B cell (primary cell): ENCODE results near the gene ERCC1. TPM values are rescaled to one million over a fixed set of nuclear protein-coding genes. Genes with fewer than 3 reads are reported as not detected.

Source experiments
- ATAC-seq: fragments of 200-7000 bp; cut with Tn5 transposase; one replicate; pipeline ENCODE4 v1.10.0; 2021; ENCODE audit warnings: low read depth, mild to moderate bottlenecking, moderate number of reproducible peaks, moderate library complexity
- CTCF ChIA-PET: fragments of 350-600 bp; sonication (Branson Sonifier 250); formaldehyde crosslinking; loops from one replicate; lab custom pipeline; 2021; ENCODE audit warnings: antibody characterized with exemption, inconsistent platforms; lab: Charles Lee
- POLR2A ChIA-PET: fragments of 350-600 bp; sonication (Branson Sonifier 250); formaldehyde crosslinking; loops from one replicate; lab custom pipeline; 2021; ENCODE audit warnings: antibody characterized with exemption; lab: Charles Lee
- DNase-seq: peaks from one replicate; pipeline ENCODE4 v3.0.0; 2013
- H2AFZ ChIP-seq: 2 replicates; pipeline ENCODE4 v1.6.1; 2012; ENCODE audit warnings: mild to moderate bottlenecking, low read depth, low read length; ENCODE audit not compliant: insufficient read depth, poor library complexity, severe bottlenecking
- H3K27ac ChIP-seq, 2 donors: 1 replicate in 1 of 2; 2 replicates in 1 of 2; pipeline ENCODE4 v1.5.1; 2012 to 2013; ENCODE audit warnings: low read length in 2 of 2, mild to moderate bottlenecking in 2 of 2, moderate library complexity in 1 of 2
- H3K27me3 ChIP-seq, 4 experiments: fragments of 200-600 bp in 1 of 4; sonication (generic) in 1 of 4; replicated peaks in 1 of 4; 1 replicate in 2 of 4; 2 replicates in 2 of 4; pipeline versions ENCODE4 v1.6.1 to v1.7.0; 2013 to 2016; ENCODE audit warnings: low read length in 3 of 4, mild to moderate bottlenecking in 2 of 4, mixed read lengths in 1 of 4, moderate library complexity in 1 of 4; ENCODE audit not compliant: insufficient read depth in 4 of 4, control insufficient read depth in 3 of 4; ENCODE audit errors: control extremely low read depth in 1 of 4
- H3K36me3 ChIP-seq, 2 experiments: replicated peaks in 1 of 2; 1 replicate in 1 of 2; 2 replicates in 1 of 2; pipeline versions ENCODE4 v1.6.1 to v1.7.1; 2013; ENCODE audit warnings: low read length in 1 of 2; ENCODE audit not compliant: insufficient read depth in 2 of 2, control insufficient read depth in 1 of 2; ENCODE audit errors: control extremely low read depth in 1 of 2, extremely low read depth in 1 of 2
- H3K4me1 ChIP-seq, 2 donors: fragments of 200-600 bp in 1 of 2; sonication (generic) in 1 of 2; 1 replicate in 1 of 2; 2 replicates in 1 of 2; pipeline versions ENCODE4 v1.5.1 to v1.6.1; 2013 to 2017; ENCODE audit warnings: low read length in 2 of 2; ENCODE audit not compliant: control insufficient read depth in 2 of 2, insufficient read depth in 2 of 2
- H3K4me2 ChIP-seq: replicated peaks from 2 replicates; pipeline ENCODE3; 2012; ENCODE audit warnings: mild to moderate bottlenecking, low read depth, low read length; ENCODE audit not compliant: poor library complexity, severe bottlenecking
- H3K4me3 ChIP-seq, 5 experiments: fragments of 200-600 bp in 1 of 5; sonication (generic) in 1 of 5; 1 replicate in 3 of 5; 2 replicates in 2 of 5; pipeline versions ENCODE4 v1.5.1 to v1.7.0; 2011 to 2016; ENCODE audit warnings: low read length in 4 of 5, mild to moderate bottlenecking in 4 of 5, low read depth in 2 of 5, control low read depth in 1 of 5, moderate library complexity in 1 of 5; ENCODE audit not compliant: insufficient read depth in 1 of 5; ENCODE audit errors: control extremely low read depth in 1 of 5, extremely low read depth in 1 of 5
- H3K79me2 ChIP-seq: fragments of 200-600 bp; sonication (generic); one replicate; pipeline ENCODE4 v1.6.0; 2016; ENCODE audit warnings: low read length; ENCODE audit not compliant: control insufficient read depth, insufficient read depth
- H3K9ac ChIP-seq: fragments of 200-600 bp; sonication (generic); 2 replicates; pipeline ENCODE4 v1.6.1; 2017; ENCODE audit warnings: mild to moderate bottlenecking, low read length, moderate library complexity
- H3K9me3 ChIP-seq, 3 donors: one replicate each; pipeline versions ENCODE4 v1.6.1 to v1.7.1; 2013; ENCODE audit warnings: low read length in 2 of 3; ENCODE audit not compliant: control insufficient read depth in 2 of 3, insufficient read depth in 1 of 3; ENCODE audit errors: control extremely low read depth in 1 of 3
- H4K20me1 ChIP-seq: 2 replicates; pipeline ENCODE4 v1.6.0; 2012; ENCODE audit warnings: mild to moderate bottlenecking, low read length; ENCODE audit not compliant: insufficient read depth, control insufficient read depth, poor library complexity, severe bottlenecking
- H3K27ac Mint-ChIP-seq: one replicate; pipeline ENCODE4 v1.8.0; 2021; ENCODE audit warnings: mixed read lengths
- H3K27me3 Mint-ChIP-seq: one replicate; pipeline ENCODE4 v1.8.0; 2021; ENCODE audit warnings: mixed read lengths
- H3K4me1 Mint-ChIP-seq: one replicate; pipeline ENCODE4 v1.8.0; 2021; ENCODE audit warnings: mixed read lengths
- H3K4me3 Mint-ChIP-seq: one replicate; pipeline ENCODE4 v1.8.0; 2021; ENCODE audit warnings: mixed read lengths
- H3K9me3 Mint-ChIP-seq: one replicate; pipeline ENCODE4 v1.8.0; 2022; ENCODE audit warnings: mixed read lengths; ENCODE audit not compliant: insufficient read depth
- CTCF ChIP-seq: fragments of 200-600 bp; IDR thresholded peaks from one replicate; pipeline ENCODE4 v1.8.0; 2022; ENCODE audit warnings: antibody characterized with exemption, mild to moderate bottlenecking
- EZH2 ChIP-seq: IDR thresholded peaks from 2 replicates; pipeline ENCODE4 v1.6.1; 2012; ENCODE audit warnings: borderline replicate concordance, low read depth, mild to moderate bottlenecking, moderate library complexity, low read length; ENCODE audit not compliant: insufficient read depth, poor library complexity, severe bottlenecking
- WGBS: methylation state at CpG from one replicate; pipeline ENCODE4 v1.1.5; 2013; ENCODE audit warnings: missing lambda C conversion rate; ENCODE audit not compliant: insufficient coverage; 5-methylcytosine and 5-hydroxymethylcytosine counted together
- intact Hi-C: fragments of 100-400 bp; cut with micrococcal nuclease; formaldehyde crosslinking; loops from one replicate; pipeline ENCODE4 v1.10.0; 2022
- polyA plus RNA-seq: library from polyadenylated mRNA; depleted of rRNA; stranded (reverse); fragments of >200 nt; gene quantifications from 2 replicates; pipeline ENCODE4 v1.2.3, GENCODE V29; 2012
- total RNA-seq, 2 donors: library from RNA; stranded (reverse); fragments of 120-200 nt in 1 of 2; gene quantifications; 1 replicate in 1 of 2; 2 replicates in 1 of 2; pipeline versions ENCODE4 v1.2.3 to v1.2.4, GENCODE V29; 2013 to 2022

ERCC1 gene
- total and polyA plus RNA-seq, 2 donors (not counting 1 experiment from before 2014, with no cell fraction given) = 75.7 to 81.9 TPM

- DNase-seq (peak; percentile 94), ATAC-seq (peak; percentile 56)
- no peaks in the 10 kb centered on the region for H3K36me3 ChIP-seq
- H3K27ac ChIP-seq = peak overlapping the region; percentile 76 to 95
- ChIA-PET CTCF (interaction anchor here (0.6 to 6.4 kb wide), 5 partner anchors 23 to 80 kb away, joined by 3 to 66 read pairs (median 9); partner anchors contain the start of gene FOSB), POLR2A (interaction anchor here (0.7 kb wide), 1 partner anchor 68 kb away, joined by 7 read pairs; no protein-coding TSS in a partner anchor)
- peaks cover 30 to 44% of the 10 kb centered on the region in 2 donors for H3K4me1 ChIP-seq
- no peaks in the 10 kb centered on the region for H3K27me3 Mint-ChIP-seq
- H3K4me1 Mint-ChIP-seq = peaks cover 55% of the 10 kb centered on the region
- TF ChIP-seq EZH2 = no peak
- TF ChIP-seq CTCF = no peak
- intact Hi-C loops = loop anchor here (5.0 kb wide), 1 partner anchor 37 kb away; the partner anchor contains the start of genes POLR1G and PPP1R13L
- peak overlapping the region; percentile 100 for H3K4me2 ChIP-seq
- no peaks in the 10 kb centered on the region for H3K27me3 ChIP-seq
- no peaks in the 10 kb centered on the region for H4K20me1 ChIP-seq
- H3K9me3 Mint-ChIP-seq = no peaks in the 10 kb centered on the region
- peak overlapping the region; percentile 78 for H3K4me3 Mint-ChIP-seq
- H3K79me2 ChIP-seq = peaks cover 7% of the 10 kb centered on the region
- H3K9ac ChIP-seq = peak overlapping the region; percentile 73
- peak overlapping the region; percentile 95 for H3K27ac Mint-ChIP-seq
- WGBS = 8% methylated on average over 41 of the region's 47 CpGs
- peak overlapping the region; percentile 26 for H2AFZ ChIP-seq
- no peaks in the 10 kb centered on the region for H3K9me3 ChIP-seq
- H3K4me3 ChIP-seq = peak overlapping the region; percentile 27 to 82 (median 55)
These were observed 20.8 kb upstream of the ERCC1 start for GRCh38 chr19:45444318-45445041.
